Hepatocyte (in vitro differentiated cells): Measurements from ENCODE around the gene XRCC4.

Source experiments
- EZH2 ChIP-seq: fragments of 200-600 bp; sonication (generic); IDR thresholded peaks from 2 replicates; pipeline ENCODE4 v1.6.1; 2016; ENCODE audit warnings: antibody characterized with exemption, mild to moderate bottlenecking, borderline replicate concordance
- EZH2phosphoT487 ChIP-seq: fragments of 200-600 bp; sonication (generic); IDR thresholded peaks from one replicate; pipeline ENCODE4 v1.6.1; 2018; ENCODE audit warnings: antibody characterized with exemption, mild to moderate bottlenecking, low read depth, moderate library complexity; ENCODE audit not compliant: unreplicated experiment, severe bottlenecking
- TF ChIP-seq, protein P1 (sequence below): fragments of 200-600 bp; sonication (generic); IDR thresholded peaks from 2 replicates; pipeline ENCODE4 v1.5.1; 2016; ENCODE audit warnings: antibody characterized with exemption, mild to moderate bottlenecking; ENCODE audit not compliant: poor library complexity

GRCh38 chr5:83095163-83095956 is 18.0 kb downstream of the XRCC4 start:
- TF ChIP-seq, protein P1, sequence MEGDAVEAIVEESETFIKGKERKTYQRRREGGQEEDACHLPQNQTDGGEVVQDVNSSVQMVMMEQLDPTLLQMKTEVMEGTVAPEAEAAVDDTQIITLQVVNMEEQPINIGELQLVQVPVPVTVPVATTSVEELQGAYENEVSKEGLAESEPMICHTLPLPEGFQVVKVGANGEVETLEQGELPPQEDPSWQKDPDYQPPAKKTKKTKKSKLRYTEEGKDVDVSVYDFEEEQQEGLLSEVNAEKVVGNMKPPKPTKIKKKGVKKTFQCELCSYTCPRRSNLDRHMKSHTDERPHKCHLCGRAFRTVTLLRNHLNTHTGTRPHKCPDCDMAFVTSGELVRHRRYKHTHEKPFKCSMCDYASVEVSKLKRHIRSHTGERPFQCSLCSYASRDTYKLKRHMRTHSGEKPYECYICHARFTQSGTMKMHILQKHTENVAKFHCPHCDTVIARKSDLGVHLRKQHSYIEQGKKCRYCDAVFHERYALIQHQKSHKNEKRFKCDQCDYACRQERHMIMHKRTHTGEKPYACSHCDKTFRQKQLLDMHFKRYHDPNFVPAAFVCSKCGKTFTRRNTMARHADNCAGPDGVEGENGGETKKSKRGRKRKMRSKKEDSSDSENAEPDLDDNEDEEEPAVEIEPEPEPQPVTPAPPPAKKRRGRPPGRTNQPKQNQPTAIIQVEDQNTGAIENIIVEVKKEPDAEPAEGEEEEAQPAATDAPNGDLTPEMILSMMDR = no peak
- no peak for TF ChIP-seq EZH2
- TF ChIP-seq EZH2phosphoT487 = no peak
